Stomach smooth muscle (tissue), 2 donors: ENCODE results near the gene CROT.

Source experiments
- H3K27ac ChIP-seq: one replicate; pipeline ENCODE4 v1.7.0; 2013; ENCODE audit warnings: mild to moderate bottlenecking, low read length, inconsistent platforms
- H3K27me3 ChIP-seq, 2 donors: one replicate each; pipeline ENCODE4 v1.7.0; 2013; ENCODE audit warnings: low read length in 2 of 2; ENCODE audit not compliant: insufficient read depth in 2 of 2, control insufficient read depth in 1 of 2
- H3K36me3 ChIP-seq, 2 donors: one replicate each; pipeline ENCODE4 v1.7.0; 2013; ENCODE audit warnings: low read length in 2 of 2; ENCODE audit not compliant: control insufficient read depth in 2 of 2, insufficient read depth in 2 of 2
- H3K4me1 ChIP-seq: one replicate; pipeline ENCODE4 v1.7.0; 2013; ENCODE audit warnings: low read length; ENCODE audit not compliant: control insufficient read depth, insufficient read depth
- H3K4me3 ChIP-seq, 2 donors: one replicate each; pipeline ENCODE4 v1.7.0; 2013; ENCODE audit warnings: low read length in 2 of 2
- H3K9ac ChIP-seq, 2 donors: one replicate each; pipeline ENCODE4 v1.7.0; 2013; ENCODE audit warnings: low read length in 2 of 2, mild to moderate bottlenecking in 1 of 2
- H3K9me3 ChIP-seq, 2 donors: one replicate each; pipeline ENCODE4 v1.7.0; 2013; ENCODE audit warnings: low read length in 2 of 2; ENCODE audit not compliant: control insufficient read depth in 2 of 2
- donor health status: healthy.
- donor health status: Pancreatic carcinoma.

Gene CROT

DNA sequence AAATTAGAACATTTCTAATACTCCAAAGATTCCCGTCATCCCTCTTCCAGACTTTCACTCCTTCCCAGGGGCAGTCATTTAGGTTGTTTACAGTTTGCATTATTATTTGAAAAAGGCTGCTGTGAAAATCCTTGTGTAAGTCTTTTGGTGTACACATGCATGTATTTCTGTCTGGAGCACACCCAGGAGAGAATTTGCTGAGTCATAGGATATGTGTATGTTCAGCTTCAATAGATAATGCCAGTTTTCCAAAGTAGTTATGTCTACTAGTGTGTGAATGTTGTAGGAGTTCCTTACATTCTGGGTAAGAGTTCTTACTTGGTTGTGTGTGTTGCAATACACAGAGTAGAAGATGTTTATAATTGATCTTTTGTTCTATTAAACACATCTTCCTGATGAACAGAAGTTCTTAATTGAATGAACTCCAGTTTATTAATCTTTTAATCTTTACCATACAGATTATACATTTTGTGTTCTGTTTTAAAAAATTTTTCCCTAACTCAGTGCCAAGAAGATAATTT lies 25.3 kb downstream of the CROT start:
- Histone ChIP-seq H3K9me3 (no peaks in the 10 kb centered on the region), H3K27me3 (no peaks in the 10 kb centered on the region), H3K36me3 (peaks cover 3 to 5% of the 10 kb centered on the region in 2 donors), H3K9ac (no peak overlapping the region), H3K4me3 (no peak overlapping the region), H3K27ac (no peak overlapping the region), H3K4me1 (no peaks in the 10 kb centered on the region)

DNA sequence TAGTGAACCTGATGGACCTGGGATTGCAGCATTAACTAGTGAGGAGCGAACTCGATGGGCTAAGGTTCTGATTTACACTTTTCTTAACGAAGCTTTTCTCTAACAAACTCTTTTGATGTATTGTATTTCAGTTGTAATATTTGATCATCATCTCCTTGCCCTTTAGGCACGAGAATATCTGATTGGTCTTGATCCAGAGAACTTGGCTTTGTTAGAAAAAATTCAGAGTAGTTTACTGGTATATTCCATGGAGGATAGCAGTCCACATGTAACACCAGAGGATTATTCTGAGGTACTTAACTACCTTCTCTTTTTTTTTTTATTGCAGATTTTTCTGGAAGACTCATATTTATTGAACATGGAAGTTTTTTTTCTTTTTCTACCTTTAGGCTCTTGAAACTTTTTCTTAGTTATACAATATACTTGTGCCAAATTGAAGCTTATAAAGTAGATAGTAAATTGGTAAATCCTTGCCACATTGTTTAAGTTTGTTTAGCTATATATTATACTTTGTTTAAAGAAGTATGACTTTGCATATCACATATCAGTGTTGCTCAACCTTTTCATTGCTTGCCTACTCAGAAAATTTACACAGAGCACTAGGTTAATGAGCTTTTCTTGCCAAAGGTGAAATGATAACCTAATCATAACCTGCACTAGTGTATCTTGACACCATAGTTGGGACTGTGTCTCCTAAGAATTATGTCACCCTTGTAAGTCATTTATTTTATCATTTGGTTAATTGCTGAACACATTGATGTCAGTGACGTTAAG lies 30.4 kb downstream of the CROT start:
- Histone ChIP-seq H3K36me3 (no peaks in the 10 kb centered on the region), H3K4me3 (no peak overlapping the region), H3K9ac (no peak overlapping the region), H3K27me3 (no peaks in the 10 kb centered on the region), H3K4me1 (no peaks in the 10 kb centered on the region), H3K27ac (no peak overlapping the region), H3K9me3 (no peaks in the 10 kb centered on the region)

- peaks cover 3 to 8% of the 10 kb centered on the region in 2 donors for H3K36me3 ChIP-seq
- no peak overlapping the region for H3K9ac ChIP-seq
- H3K9me3 ChIP-seq: no peaks in the 10 kb centered on the region
- H3K27ac ChIP-seq: no peak overlapping the region
- H3K27me3 ChIP-seq: no peaks in the 10 kb centered on the region
- no peaks in the 10 kb centered on the region for H3K4me1 ChIP-seq
- no peak overlapping the region for H3K4me3 ChIP-seq
These were observed 35.4 kb downstream of the CROT start for GRCh38 chr7:87380905-87381304.

- H3K36me3 ChIP-seq: peaks cover 12 to 20% of the 10 kb centered on the region in 2 donors
- no peak overlapping the region for H3K27ac ChIP-seq
- H3K4me3 ChIP-seq: no peak overlapping the region
- no peaks in the 10 kb centered on the region for H3K4me1 ChIP-seq
- no peak overlapping the region for H3K9ac ChIP-seq
- no peaks in the 10 kb centered on the region for H3K27me3 ChIP-seq
- H3K9me3 ChIP-seq: no peaks in the 10 kb centered on the region
These were observed 45.7 kb downstream of the CROT start for GRCh38 chr7:87391020-87391701.

- H3K9ac ChIP-seq: no peak overlapping the region
- H3K36me3 ChIP-seq: peaks cover 9 to 16% of the 10 kb centered on the region in 2 donors
These were observed 50.1 kb downstream of the CROT start for GRCh38 chr7:87395442-87396020.

DNA sequence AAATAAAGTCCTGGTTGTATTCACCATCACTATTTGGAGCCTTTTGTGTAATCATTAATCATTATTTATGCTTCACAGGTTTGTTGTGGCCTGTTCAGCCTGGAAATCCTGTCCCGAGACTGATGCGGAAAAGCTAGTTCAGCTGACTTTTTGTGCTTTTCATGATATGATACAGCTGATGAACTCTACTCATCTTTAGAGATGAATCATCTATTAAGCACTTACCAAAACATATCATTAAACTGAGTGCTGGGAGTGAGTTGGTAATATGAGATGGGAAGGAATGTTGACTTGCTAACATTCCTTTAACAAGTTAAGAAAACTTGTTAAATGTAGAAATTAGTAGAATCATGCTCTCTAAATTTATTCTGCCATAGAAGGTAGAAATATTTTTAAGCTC lies 53.0 kb downstream of the CROT start:
- Histone ChIP-seq H3K27me3 (no peaks in the 10 kb centered on the region), H3K4me1 (no peaks in the 10 kb centered on the region), H3K4me3 (no peak overlapping the region), H3K27ac (no peak overlapping the region), H3K36me3 (peaks cover 0 to 6% of the 10 kb centered on the region in 2 donors), H3K9ac (no peak overlapping the region), H3K9me3 (no peaks in the 10 kb centered on the region)

More at GRCh38 chr7:87395442-87396020, 50.1 kb downstream of the CROT start:
- Histone ChIP-seq H3K27me3 (no peaks in the 10 kb centered on the region), H3K27ac (no peak overlapping the region), H3K9me3 (no peaks in the 10 kb centered on the region), H3K4me1 (no peaks in the 10 kb centered on the region), H3K4me3 (no peak overlapping the region)

- Histone ChIP-seq H3K4me3 (no peak overlapping the region), H3K27me3 (no peaks in the 10 kb centered on the region), H3K9ac (no peak overlapping the region), H3K9me3 (no peaks in the 10 kb centered on the region), H3K36me3 (no peaks in the 10 kb centered on the region), H3K27ac (no peak overlapping the region), H3K4me1 (no peaks in the 10 kb centered on the region)
These were observed 59.2 kb downstream of the CROT start for GRCh38 chr7:87404674-87405073.

DNA sequence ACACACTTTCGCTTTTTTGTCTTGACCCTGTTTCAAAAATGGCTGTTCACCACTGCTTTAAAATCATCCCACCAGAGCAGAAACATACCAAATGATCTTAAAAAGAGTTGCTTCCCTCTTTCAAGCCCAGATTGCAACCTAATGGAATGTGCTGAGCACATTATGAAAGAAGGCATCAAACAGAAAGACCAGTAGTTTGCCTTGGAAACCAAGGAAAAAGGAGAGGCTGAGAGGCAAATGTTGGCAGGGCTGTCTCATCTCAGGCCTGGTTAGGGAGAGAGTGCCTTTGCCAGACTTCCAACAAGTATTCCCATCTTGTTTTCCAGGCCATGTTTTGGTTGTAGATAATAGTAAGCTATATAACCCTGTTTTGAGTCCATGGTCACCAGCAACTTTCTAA lies 65.7 kb downstream of the CROT start:
- Histone ChIP-seq H3K4me1 (no peaks in the 10 kb centered on the region), H3K36me3 (no peaks in the 10 kb centered on the region), H3K9me3 (no peaks in the 10 kb centered on the region), H3K27me3 (no peaks in the 10 kb centered on the region), H3K27ac (no peak overlapping the region), H3K9ac (no peak overlapping the region), H3K4me3 (no peak overlapping the region)

DNA sequence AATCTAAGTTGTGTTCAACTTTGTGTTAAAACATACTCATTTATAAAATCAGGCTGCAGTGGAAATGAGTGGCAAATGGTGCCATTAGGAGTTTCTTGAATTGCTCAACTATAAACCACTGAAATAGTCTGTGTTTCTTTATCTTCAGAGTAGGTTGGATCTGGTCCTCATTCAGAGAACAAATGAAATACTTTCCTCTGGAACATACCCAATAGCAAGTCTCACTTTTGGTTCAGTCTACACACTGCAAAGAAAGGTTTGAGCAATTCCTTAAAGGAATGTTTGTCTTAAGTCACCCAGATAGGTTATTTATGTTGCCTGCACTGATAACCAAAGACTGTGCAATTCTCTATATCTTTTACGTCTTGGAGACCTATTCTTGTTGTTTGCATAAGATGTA lies 67.6 kb downstream of the CROT start:
- no peaks in the 10 kb centered on the region for H3K9me3 ChIP-seq
- H3K4me1 ChIP-seq: no peaks in the 10 kb centered on the region
- no peak overlapping the region for H3K4me3 ChIP-seq
- no peaks in the 10 kb centered on the region for H3K27me3 ChIP-seq
- H3K27ac ChIP-seq: no peak overlapping the region
- no peak overlapping the region for H3K9ac ChIP-seq
- H3K36me3 ChIP-seq: no peaks in the 10 kb centered on the region

GRCh38 chr7:87413951-87414793 lies 68.7 kb downstream of the CROT start:
- Histone ChIP-seq H3K27me3 (no peaks in the 10 kb centered on the region), H3K4me3 (no peak overlapping the region), H3K36me3 (no peaks in the 10 kb centered on the region), H3K9me3 (no peaks in the 10 kb centered on the region), H3K4me1 (no peaks in the 10 kb centered on the region), H3K27ac (no peak overlapping the region), H3K9ac (no peak overlapping the region)
